Measurements from ENCODE around the gene SRD5A1. TPM values are rescaled to one million over a fixed set of nuclear protein-coding genes. Genes with fewer than 3 reads are reported as not detected.

SRD5A1 gene
- polyA plus RNA-seq, 1 experiment = 20.9 TPM

DNA sequence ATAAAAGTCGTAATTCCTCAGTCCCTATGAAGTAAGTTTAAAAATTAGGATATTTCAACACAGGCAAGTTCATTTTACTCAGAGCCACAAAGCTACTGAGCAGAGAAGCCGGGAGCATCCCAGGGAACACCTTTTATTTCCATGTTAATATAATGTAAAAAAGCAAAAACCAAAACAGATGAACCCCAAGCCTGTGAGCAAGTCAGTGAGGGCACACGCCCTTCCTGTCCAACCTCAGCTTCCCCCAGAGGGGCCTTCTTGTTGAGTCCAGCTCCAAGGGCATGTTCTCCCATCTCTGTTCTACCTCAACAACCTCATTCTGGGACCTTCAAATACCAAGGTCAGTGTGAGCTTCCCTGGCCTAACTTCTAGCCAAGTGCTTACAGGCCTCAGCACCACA is 25.2 kb upstream of the SRD5A1 start:
- ChIA-PET CTCF (interaction anchor here (1.4 kb wide), 1 partner anchor 143 kb away, joined by 3 read pairs; no protein-coding TSS in a partner anchor), POLR2A (no interaction called here)
- Histone ChIP-seq H3K4me3 (ENCODE audit: low read depth, low read length) (no peak overlapping the region), H3K27me3 (ENCODE audit: control insufficient read depth, insufficient read depth, low read length) (no peaks in the 10 kb centered on the region), H3K36me3 (ENCODE audit: control insufficient read depth, insufficient read depth, low read length) (peaks cover 38% of the 10 kb centered on the region)
- TF ChIP-seq CTCF (IDR thresholded peaks at IDR 0.05; ENCODE audit: insufficient read depth, low read depth, low read length) = no peak
- no peak for DNase-seq (ENCODE audit: low read depth)

GRCh38 chr5:6611334-6612256 is 21.6 kb upstream of the SRD5A1 start:
- Histone ChIP-seq H3K27me3 (ENCODE audit: control insufficient read depth, insufficient read depth, low read length) (no peaks in the 10 kb centered on the region), H3K4me3 (ENCODE audit: low read depth, low read length) (no peak overlapping the region), H3K36me3 (ENCODE audit: control insufficient read depth, insufficient read depth, low read length) (peaks cover 35% of the 10 kb centered on the region)
- POLR2A ChIA-PET = no interaction called here
- no peak for TF ChIP-seq CTCF (IDR thresholded peaks at IDR 0.05; ENCODE audit: insufficient read depth, low read depth, low read length)
- DNase-seq (ENCODE audit: low read depth) = no peak
- CTCF ChIA-PET = no interaction called here

- Histone ChIP-seq H3K36me3 (ENCODE audit: control insufficient read depth, insufficient read depth, low read length) (peaks cover 28% of the 10 kb centered on the region), H3K4me3 (ENCODE audit: low read depth, low read length) (no peak overlapping the region), H3K27me3 (ENCODE audit: control insufficient read depth, insufficient read depth, low read length) (no peaks in the 10 kb centered on the region)
- no peak for TF ChIP-seq CTCF (IDR thresholded peaks at IDR 0.05; ENCODE audit: insufficient read depth, low read depth, low read length)
- POLR2A ChIA-PET = no interaction called here
- no peak for DNase-seq (ENCODE audit: low read depth)
- CTCF ChIA-PET = interaction anchor here (0.6 to 1.0 kb wide), 4 partner anchors 18 to 721 kb away, joined by 3 to 4 read pairs (median 3); partner anchors contain the start of genes NSUN2 and SRD5A1
Measured at GRCh38 chr5:6615034-6615815, 18.0 kb upstream of the SRD5A1 start.

GRCh38 chr5:6616632-6617031 is 16.6 kb upstream of the SRD5A1 start:
- DNase-seq (ENCODE audit: low read depth) = no peak
- Histone ChIP-seq H3K27me3 (ENCODE audit: control insufficient read depth, insufficient read depth, low read length) (no peaks in the 10 kb centered on the region), H3K4me3 (ENCODE audit: low read depth, low read length) (no peak overlapping the region), H3K36me3 (ENCODE audit: control insufficient read depth, insufficient read depth, low read length) (peaks cover 24% of the 10 kb centered on the region)
- ChIA-PET POLR2A (no interaction called here), CTCF (no interaction called here)
- no peak for TF ChIP-seq CTCF (IDR thresholded peaks at IDR 0.05; ENCODE audit: insufficient read depth, low read depth, low read length)

- no peak for TF ChIP-seq CTCF (IDR thresholded peaks at IDR 0.05; ENCODE audit: insufficient read depth, low read depth, low read length)
- CTCF ChIA-PET = interaction anchor here (0.7 to 1.0 kb wide), 2 partner anchors 8 to 157 kb away, joined by 3 to 4 read pairs; no protein-coding TSS in a partner anchor
Measured at GRCh38 chr5:6623228-6623627, 10.0 kb upstream of the SRD5A1 start.

More at GRCh38 chr5:6623228-6623627, 10.0 kb upstream of the SRD5A1 start:
- POLR2A ChIA-PET = no interaction called here
- Histone ChIP-seq H3K4me3 (ENCODE audit: low read depth, low read length) (no peak overlapping the region), H3K27me3 (ENCODE audit: control insufficient read depth, insufficient read depth, low read length) (no peaks in the 10 kb centered on the region), H3K36me3 (ENCODE audit: control insufficient read depth, insufficient read depth, low read length) (peaks cover 13% of the 10 kb centered on the region)
- no peak for DNase-seq (ENCODE audit: low read depth)
